SW 1271 (cell line): Measurements from ENCODE around the gene PRDM7.
"Not testable (repeated sequence)": the region's sequence is repeated elsewhere in the genome, so short reads cannot be mapped to it uniquely, and the experiment has no call there.

Experiments used
- DNase-seq, 2 experiments: peaks; one replicate each; lab custom pipeline; 2025; lab: John Stamatoyannopoulos, UW

PRDM7 gene

DNA sequence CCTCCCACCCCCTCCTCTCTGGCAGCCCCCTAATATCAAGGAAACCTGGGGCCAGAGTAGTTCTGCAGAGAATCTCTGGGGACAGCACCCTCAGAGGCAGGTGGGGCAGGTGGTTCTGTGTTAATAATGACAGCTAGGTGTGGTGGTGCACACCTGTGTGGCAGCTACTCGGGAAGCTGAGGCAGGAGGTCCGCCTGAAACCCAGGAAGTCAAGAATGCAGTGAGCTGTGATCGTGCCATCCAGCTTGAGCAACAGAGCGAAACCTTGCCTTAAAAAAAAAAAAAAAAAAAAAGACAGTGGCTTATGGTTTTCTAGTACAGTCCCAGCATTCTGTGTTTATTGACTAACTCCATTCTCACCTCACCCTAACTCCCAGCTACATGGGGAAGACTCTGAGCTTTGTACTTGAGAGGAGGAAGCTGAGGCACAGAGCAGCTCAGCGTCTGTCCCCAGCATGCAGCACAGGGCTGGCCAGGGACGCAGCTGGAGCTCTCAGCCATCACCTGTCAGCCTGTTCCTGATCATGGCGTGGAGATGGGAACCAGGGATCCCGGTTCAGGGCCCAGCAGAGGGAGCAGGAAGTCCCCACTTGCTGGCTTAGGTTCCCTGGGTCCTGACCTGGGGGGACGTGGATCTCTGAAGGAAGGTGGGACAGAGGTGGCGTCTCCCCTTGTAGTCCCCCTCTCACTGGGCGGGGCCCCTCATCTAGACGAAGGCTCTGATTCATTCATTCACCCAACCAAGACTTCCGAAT, 64.0 kb downstream of the PRDM7 start:
- DNase-seq: no peak

- DNase-seq: no peak
Observed at GRCh38 chr16:90011908-90012501, 65.1 kb downstream of the PRDM7 start.

DNA sequence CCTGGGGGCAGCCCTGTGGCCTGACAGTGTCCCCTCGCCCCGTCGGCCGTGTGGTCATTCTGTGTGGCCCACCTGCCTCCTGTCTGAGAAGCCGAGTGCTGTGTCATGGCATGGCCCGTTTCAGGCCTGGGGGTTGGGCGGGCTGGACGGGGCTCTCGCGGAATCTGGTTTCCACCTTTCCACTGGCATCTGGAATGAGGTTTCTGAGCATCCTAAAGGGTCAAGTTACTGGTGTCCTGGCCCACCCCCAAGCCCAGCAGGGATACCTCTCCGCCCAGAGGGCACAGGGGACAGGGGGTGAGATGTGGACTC, 65.7 kb downstream of the PRDM7 start:
- no peak for DNase-seq

- no peak for DNase-seq
Observed at GRCh38 chr16:90010676-90011507, 66.2 kb downstream of the PRDM7 start.

- DNase-seq: no peak
Observed at GRCh38 chr16:90009172-90009899, 67.8 kb downstream of the PRDM7 start.

DNA sequence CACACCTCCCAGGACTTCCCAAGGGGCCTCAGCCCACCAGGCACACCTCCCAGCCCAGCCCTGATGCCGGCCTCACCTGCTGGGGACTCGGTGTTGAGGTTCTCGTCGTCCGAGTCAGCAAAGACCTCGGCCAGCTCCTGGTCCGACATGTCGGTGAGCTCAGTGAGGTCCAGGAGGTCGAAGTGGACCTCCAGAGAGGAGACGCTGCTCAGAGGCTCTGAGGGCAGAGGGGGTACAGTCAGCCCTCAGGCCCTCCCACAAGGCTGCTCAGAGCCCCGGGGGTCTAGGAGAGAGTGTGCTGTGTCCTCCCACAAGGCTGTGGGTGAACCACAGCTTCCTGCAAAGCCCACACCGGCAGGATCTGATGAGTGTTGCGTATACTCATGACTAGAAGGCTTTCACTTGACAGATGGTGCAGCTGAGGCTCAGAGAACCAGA, 68.4 kb downstream of the PRDM7 start:
- no peak for DNase-seq

DNA sequence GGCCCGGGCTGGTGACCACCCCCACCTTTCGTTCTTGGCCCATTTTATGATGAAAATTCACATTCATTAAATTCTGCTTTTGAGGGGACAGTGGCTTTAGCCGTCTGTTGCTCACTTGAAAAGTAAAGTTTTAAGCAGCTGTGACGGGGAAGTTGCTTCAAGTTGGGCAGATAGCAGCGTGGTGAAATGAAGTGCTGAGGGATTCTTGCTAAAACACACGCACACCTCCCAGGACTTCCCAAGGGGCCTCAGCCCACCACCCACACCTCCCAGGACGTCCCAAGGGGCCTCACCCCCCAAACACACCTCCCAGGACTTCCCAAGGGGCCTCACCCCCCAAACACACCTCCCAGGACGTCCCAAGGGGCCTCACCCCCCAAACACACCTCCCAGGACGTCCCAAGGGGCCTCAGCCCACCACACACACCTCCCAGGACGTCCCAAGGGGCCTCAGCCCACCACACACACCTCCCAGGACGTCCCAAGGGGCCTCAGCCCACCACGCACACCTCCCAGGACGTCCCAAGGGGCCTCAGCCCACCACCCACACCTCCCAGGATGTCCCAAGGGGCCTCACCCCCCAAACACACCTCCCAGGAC, 69.4 kb downstream of the PRDM7 start:
- DNase-seq: not testable (repeated sequence)

DNA sequence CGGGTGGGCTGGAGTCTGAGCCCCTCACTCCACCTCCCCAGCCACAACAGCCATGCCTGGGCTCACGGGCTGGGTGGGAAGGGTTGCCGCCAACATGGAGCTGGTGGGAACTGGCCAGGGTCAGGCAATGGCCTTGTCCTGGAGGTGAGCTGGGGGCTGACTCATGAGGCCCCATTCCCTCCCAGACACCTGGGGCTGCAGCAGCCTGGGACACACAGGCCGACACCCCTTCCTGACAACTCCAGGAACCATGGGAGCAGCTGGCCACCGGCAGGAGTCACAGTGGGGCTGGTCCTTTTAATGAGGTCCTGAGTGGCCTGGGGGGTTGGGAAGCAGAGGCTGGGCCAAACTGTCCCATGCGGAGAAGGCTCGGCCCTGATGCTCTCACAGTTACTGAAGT, 70.1 kb downstream of the PRDM7 start:
- no peak for DNase-seq
